GM12874 (cell line): Measurements from ENCODE around the gene EIF3L.

Experiments used
- TF ChIP-seq, protein P1 (sequence below): IDR thresholded peaks from 2 replicates; pipeline ENCODE4 v1.5.1; 2011; ENCODE audit warnings: low read depth, mild to moderate bottlenecking, control low read depth, low read length, moderate library complexity; ENCODE audit not compliant: insufficient read depth

EIF3L gene

DNA sequence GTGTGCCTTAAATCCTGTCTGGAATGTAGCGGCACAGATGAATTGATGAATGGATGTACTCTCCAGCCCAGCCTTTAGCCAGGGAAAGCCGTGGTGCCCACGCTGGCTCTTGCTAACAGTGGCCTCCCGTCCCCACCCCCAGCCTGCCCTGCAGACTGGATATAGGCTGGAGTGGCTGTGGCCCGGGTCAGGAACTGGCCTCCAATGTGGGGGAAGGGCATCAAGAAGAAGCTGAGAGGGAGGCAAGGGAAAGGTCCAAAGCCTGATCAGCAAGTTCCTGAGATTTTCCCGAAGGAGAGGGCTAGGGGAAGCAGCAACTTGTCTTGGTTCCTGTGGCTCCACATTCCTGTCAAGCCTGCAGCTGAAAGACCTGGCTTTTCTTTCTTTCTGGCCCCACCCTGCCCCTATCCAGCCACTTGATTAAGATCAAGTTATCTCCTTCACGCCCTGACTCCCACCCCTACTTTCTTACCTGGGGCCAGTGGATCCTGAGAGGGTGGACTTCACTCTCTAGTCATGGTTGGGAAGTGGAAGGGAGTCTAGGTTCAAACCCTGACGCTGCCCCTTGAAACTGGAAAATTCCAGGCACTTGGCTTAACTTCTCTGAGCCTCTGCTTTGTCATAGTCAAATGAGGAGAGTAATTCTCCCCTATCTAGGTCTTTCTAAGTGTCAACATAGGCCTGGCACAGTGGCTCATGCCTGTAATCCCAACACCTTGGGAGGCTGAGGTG is 45.9 kb downstream of the EIF3L start:
- TF ChIP-seq, protein P1, sequence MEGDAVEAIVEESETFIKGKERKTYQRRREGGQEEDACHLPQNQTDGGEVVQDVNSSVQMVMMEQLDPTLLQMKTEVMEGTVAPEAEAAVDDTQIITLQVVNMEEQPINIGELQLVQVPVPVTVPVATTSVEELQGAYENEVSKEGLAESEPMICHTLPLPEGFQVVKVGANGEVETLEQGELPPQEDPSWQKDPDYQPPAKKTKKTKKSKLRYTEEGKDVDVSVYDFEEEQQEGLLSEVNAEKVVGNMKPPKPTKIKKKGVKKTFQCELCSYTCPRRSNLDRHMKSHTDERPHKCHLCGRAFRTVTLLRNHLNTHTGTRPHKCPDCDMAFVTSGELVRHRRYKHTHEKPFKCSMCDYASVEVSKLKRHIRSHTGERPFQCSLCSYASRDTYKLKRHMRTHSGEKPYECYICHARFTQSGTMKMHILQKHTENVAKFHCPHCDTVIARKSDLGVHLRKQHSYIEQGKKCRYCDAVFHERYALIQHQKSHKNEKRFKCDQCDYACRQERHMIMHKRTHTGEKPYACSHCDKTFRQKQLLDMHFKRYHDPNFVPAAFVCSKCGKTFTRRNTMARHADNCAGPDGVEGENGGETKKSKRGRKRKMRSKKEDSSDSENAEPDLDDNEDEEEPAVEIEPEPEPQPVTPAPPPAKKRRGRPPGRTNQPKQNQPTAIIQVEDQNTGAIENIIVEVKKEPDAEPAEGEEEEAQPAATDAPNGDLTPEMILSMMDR: no peak

DNA sequence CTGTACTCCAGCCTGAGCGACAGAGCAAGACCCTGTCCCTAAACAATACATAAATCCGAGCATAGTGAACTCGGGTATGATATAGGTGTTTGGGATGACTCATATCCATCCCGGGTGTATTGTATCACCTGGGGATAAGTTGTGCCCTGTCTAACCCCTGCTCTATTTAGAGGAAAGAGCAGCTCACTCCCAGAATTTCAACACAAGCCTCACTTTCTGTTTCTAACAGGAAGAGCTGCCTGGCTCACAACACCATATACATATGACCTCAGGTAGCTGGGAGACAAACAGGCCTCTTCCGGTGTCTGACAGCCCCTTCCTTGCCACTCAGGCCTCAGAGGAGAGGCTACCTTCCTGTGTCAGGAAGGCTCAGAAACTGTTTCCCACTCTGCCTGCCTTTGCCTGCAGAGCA is 47.0 kb downstream of the EIF3L start:
- TF ChIP-seq, protein P1: no peak

DNA sequence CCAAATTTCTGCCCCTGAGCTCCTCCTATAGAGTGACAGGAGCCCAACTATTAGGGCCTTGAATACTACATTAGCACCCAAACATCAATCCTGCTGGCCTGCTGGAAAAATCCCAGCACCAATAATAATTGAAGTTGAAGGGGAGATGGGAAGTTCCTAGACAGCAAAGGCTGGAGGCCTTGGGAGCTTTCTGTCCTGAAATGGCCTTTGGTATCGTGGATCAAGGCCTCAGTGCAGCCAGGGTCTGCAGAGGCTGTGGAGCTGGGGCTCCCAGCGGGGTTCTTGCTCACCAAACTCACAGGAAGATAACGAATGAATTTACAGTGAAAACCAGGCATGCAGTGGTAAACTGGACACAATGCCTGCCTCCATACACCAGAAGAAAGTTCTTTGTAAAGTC is 47.7 kb downstream of the EIF3L start:
- TF ChIP-seq, protein P1: no peak

DNA sequence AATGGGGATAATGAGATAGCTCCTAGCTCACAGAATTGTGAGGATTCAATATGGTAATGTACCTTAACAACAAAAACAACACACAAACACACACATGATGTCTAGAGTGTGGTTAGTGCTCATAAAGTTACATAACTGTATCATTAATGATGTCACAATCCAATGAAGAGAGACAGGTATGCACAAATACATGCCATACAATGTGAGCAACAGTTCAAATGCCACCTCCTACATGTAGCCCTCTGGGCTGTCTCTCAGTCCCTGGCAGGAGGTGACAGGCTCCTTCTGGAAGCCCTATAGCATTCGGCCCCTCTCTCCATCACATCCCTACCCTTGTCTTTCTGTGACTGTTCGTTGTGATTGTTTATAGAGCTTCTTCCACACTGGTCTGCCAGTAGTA is 48.6 kb downstream of the EIF3L start:
- TF ChIP-seq, protein P1: no peak

DNA sequence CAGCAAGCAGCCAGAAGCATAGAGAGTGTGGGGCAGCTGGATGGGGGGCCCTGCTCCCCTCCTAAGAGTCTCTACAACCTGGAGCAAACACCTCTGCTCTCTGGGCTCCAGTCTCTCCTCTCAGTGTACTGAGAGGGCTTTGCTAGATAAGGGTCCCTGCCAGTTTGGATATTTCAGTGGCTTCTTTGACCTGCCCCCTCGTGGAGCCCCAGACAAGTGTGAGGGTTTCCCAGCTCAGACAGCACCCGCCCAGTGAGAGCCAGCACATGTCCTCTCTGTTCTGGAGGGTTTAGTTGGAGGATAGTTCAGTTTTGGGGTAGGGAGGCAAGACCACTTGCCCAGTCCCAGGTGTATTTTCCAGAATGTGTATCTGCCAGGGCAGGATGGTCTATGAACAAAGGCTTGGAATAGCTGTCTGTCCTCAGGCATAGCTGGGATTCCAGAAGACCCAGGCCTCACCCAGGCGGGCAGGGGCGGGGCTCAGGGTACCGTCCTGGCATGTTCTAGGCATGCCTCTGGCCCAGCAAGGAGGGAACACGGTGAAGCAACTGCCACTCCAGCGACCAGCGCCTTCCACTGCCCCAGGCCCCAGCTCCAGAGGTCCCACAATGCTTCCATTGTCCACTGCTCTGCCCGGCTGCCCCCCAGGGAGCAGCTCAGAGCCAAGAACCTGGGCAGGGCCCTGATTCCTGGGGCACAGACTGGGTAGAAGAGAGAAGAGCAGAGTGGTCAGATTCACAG is 49.4 kb downstream of the EIF3L start:
- TF ChIP-seq, protein P1: no peak

DNA sequence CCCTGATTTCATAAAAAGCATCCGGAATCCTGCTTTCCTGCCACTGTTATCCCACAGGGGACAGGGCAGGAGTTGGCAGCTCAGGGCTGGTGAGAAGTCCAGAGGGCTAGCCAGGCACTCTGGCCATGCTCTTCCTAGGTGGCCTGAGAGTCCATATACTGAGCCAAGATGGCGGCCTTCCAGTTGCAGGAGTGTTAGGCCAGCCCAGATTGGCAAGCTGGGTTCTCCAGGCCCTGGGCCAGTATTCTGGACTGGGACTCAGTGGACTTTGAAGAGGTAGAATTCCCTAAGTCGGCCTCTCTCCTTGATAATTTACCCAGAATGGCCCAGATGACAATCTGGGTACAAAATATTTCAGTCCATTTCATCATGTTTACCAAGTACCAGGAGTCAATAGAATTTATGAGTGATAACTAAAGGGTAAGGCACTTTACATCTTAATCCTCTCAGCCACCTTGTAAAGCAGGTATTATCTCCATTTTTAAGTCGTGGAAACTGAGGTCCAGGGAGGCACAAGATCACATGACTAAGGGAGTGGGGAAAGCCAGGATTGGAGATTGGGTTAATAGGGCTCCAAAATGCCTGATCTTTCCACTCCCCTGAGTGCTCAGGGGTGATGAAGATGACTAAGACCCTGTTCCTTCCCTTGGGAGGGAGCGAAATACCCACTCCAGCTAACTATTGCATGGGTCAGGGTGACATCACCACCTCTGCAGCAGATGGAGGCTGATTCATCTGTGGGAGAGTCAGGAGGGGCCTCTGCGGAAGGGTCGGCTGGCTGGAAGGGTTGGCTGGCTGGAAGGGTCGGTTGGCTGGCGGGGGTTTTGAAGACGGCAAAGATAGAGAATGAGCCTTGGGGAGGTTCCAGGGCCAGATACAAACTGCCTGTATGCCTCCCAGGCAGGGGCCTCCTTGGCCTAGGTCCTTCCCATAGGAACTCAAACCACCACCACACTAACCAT is 55.6 kb downstream of the EIF3L start:
- TF ChIP-seq, protein P1: no peak
